Trophoblast cell (in vitro differentiated cells and primary cell): ENCODE data around the gene RBP3.

Source experiments
- DNase-seq, 2 donors: peaks; one replicate each; pipeline ENCODE4 v3.0.0-alpha.2; 2016
- H2AFZ ChIP-seq: 2 replicates; pipeline ENCODE4 v1.6.1; 2013; ENCODE audit warnings: low read length, moderate library complexity, mild to moderate bottlenecking; ENCODE audit not compliant: insufficient read depth, poor library complexity
- H2AK5ac ChIP-seq: 2 replicates; pipeline ENCODE4 v1.6.1; 2013; ENCODE audit warnings: mild to moderate bottlenecking, low read length
- H2BK120ac ChIP-seq: 2 replicates; pipeline ENCODE4 v1.6.1; 2013; ENCODE audit warnings: low read length, mild to moderate bottlenecking, moderate library complexity; ENCODE audit not compliant: insufficient read depth, poor library complexity
- H2BK12ac ChIP-seq: 2 replicates; pipeline ENCODE4 v1.6.1; 2013; ENCODE audit warnings: mild to moderate bottlenecking, low read length, moderate library complexity
- H2BK5ac ChIP-seq: 2 replicates; pipeline ENCODE4 v1.6.1; 2013; ENCODE audit warnings: low read length, low read depth, moderate library complexity, mild to moderate bottlenecking; ENCODE audit not compliant: poor library complexity
- H3K14ac ChIP-seq: 2 replicates; pipeline ENCODE4 v1.6.1; 2013; ENCODE audit warnings: mild to moderate bottlenecking, low read length
- H3K18ac ChIP-seq: 2 replicates; pipeline ENCODE4 v1.6.1; 2013; ENCODE audit warnings: mild to moderate bottlenecking, low read length
- H3K23ac ChIP-seq: 2 replicates; pipeline ENCODE4 v1.6.1; 2013; ENCODE audit warnings: low read length
- H3K27ac ChIP-seq: 2 replicates; pipeline ENCODE4 v1.5.1; 2013; ENCODE audit warnings: low read depth, mild to moderate bottlenecking, inconsistent platforms, low read length, moderate library complexity
- H3K27me3 ChIP-seq: 2 replicates; pipeline ENCODE4 v1.6.1; 2013; ENCODE audit warnings: inconsistent platforms, mild to moderate bottlenecking, low read length, moderate library complexity; ENCODE audit not compliant: insufficient read depth
- H3K36me3 ChIP-seq, 2 experiments: 1 replicate in 1 of 2; 2 replicates in 1 of 2; pipeline ENCODE4 v1.6.1; 2013; ENCODE audit warnings: low read length in 2 of 2, mild to moderate bottlenecking in 2 of 2, moderate library complexity in 1 of 2; ENCODE audit not compliant: insufficient read depth in 2 of 2, control insufficient read depth in 1 of 2
- H3K4ac ChIP-seq: 2 replicates; pipeline ENCODE4 v1.6.1; 2013; ENCODE audit warnings: low read depth, mild to moderate bottlenecking, low read length, moderate library complexity
- H3K4me1 ChIP-seq, 2 experiments: 1 replicate in 1 of 2; 2 replicates in 1 of 2; pipeline ENCODE4 v1.6.1; 2013; ENCODE audit warnings: low read length in 2 of 2, mild to moderate bottlenecking in 2 of 2, moderate library complexity in 1 of 2; ENCODE audit not compliant: insufficient read depth in 2 of 2, control insufficient read depth in 1 of 2
- H3K4me2 ChIP-seq: 2 replicates; pipeline ENCODE4 v1.6.1; 2013; ENCODE audit warnings: inconsistent platforms, mild to moderate bottlenecking, low read length, moderate library complexity
- H3K4me3 ChIP-seq: 2 replicates; pipeline ENCODE4 v1.5.1; 2013; ENCODE audit warnings: mild to moderate bottlenecking, low read depth, low read length, inconsistent platforms
- H3K79me1 ChIP-seq: one replicate; pipeline ENCODE4 v1.6.1; 2013; ENCODE audit warnings: low read length
- H3K79me2 ChIP-seq: 2 replicates; pipeline ENCODE4 v1.6.1; 2013; ENCODE audit warnings: low read length, mild to moderate bottlenecking; ENCODE audit not compliant: control insufficient read depth, insufficient read depth, poor library complexity
- H3K9ac ChIP-seq: 2 replicates; pipeline ENCODE4 v1.6.1; 2013; ENCODE audit warnings: mild to moderate bottlenecking, low read length
- H3K9me3 ChIP-seq: 2 replicates; pipeline ENCODE4 v1.6.1; 2013; ENCODE audit warnings: low read depth, mild to moderate bottlenecking, control low read depth, inconsistent platforms, low read length; ENCODE audit not compliant: insufficient read depth
- H4K12ac ChIP-seq: 2 replicates; pipeline ENCODE4 v1.6.1; 2013; ENCODE audit warnings: low read depth, mild to moderate bottlenecking, low read length, moderate library complexity
- H4K8ac ChIP-seq: 2 replicates; pipeline ENCODE4 v1.6.1; 2013; ENCODE audit warnings: low read depth, mild to moderate bottlenecking, low read length, moderate library complexity
- H4K91ac ChIP-seq: one replicate; pipeline ENCODE4 v1.6.1; 2013; ENCODE audit warnings: low read depth, mild to moderate bottlenecking, low read length, moderate library complexity
- WGBS: extraction: QIAGEN DNeasy Blood & Tissue Kit; methylation state at CpG from one replicate; pipeline ENCODE4 v1.1.7; 2013; ENCODE audit warnings: missing lambda C conversion rate; ENCODE audit not compliant: insufficient read length, insufficient coverage; ENCODE audit errors: extremely low coverage; 5-methylcytosine and 5-hydroxymethylcytosine counted together

Gene RBP3

GRCh38 chr10:47359101-47359500 is 10.9 kb downstream of the RBP3 start:
- no peak for DNase-seq
- H3K14ac ChIP-seq, result no peak overlapping the region

DNA sequence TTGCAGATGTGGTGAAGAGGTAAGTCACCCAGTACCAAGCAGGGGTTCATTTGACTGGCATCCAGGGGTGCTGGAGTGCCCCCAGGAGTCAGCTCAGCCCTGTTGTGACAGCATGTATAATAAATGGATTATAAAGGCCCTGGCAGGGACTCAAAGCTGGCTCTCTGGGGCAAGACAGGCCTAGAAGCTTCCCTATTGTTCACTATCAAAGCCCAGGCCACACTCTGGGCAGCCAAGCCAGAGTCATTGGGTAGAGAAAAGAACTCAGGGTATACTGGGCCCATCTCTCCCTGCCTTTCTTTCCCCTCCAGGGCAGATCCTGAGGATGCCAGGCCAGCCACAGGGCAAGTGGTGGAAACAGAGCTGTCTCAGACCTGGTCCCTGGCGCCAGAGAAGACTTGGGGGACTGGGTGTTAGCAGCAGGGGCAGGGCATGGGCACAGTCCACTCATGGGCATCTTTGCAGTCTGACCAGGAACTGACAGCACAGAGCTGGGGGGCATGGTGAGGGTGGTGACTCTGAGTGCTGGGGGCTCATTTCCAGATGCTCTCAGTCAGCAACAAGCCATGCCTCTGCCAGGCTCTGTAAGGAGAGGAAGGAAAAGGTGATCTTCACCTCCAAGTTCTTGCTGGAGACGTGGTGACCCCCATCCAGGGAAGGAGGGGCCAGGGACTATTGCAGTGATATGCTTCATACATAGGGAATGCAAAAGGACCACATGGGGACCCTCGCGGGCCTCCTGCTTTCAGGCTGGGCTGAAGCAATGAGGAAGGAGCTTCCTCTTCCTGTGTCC is 11.7 kb downstream of the RBP3 start:
- Histone ChIP-seq H2AFZ (no peak overlapping the region), H3K9me3 (no peaks in the 10 kb centered on the region), H4K8ac (no peak overlapping the region), H3K79me1 (no peaks in the 10 kb centered on the region), H2BK120ac (no peak overlapping the region), H3K27me3 (no peaks in the 10 kb centered on the region), H3K9ac (no peak overlapping the region), H3K18ac (no peak overlapping the region), H3K14ac (no peak overlapping the region), H3K4me3 (no peak overlapping the region), H4K12ac (no peak overlapping the region), H2BK12ac (no peak overlapping the region), H3K4me1 (peaks cover 0 to 3% of the 10 kb centered on the region in 2 experiments), H3K36me3 (no peaks in the 10 kb centered on the region), H3K27ac (no peak overlapping the region), H4K91ac (no peak overlapping the region), H2AK5ac (no peak overlapping the region), H3K79me2 (peaks cover 1% of the 10 kb centered on the region), H3K4me2 (no peak overlapping the region), H3K4ac (no peak overlapping the region), H2BK5ac (no peak overlapping the region), H3K23ac (no peak overlapping the region)
- no CpG with 5 or more reads among the region's 4 CpGs for WGBS
- no peak for DNase-seq

More at GRCh38 chr10:47359101-47359500, 10.9 kb downstream of the RBP3 start:
- H2BK120ac ChIP-seq, result no peak overlapping the region
- peaks cover 0 to 3% of the 10 kb centered on the region in 2 experiments for H3K4me1 ChIP-seq
- no peak overlapping the region for H3K27ac ChIP-seq
- H3K36me3 ChIP-seq, result no peaks in the 10 kb centered on the region
- no peak overlapping the region for H3K4ac ChIP-seq
- H3K9ac ChIP-seq, result no peak overlapping the region
- H2BK12ac ChIP-seq, result no peak overlapping the region
- H4K8ac ChIP-seq, result no peak overlapping the region
- no peak overlapping the region for H4K91ac ChIP-seq
- no peaks in the 10 kb centered on the region for H3K27me3 ChIP-seq
- no CpG with 5 or more reads among the region's 2 CpGs for WGBS
- no peak overlapping the region for H3K4me3 ChIP-seq
- no peaks in the 10 kb centered on the region for H3K9me3 ChIP-seq
- H2AK5ac ChIP-seq, result no peak overlapping the region
- H3K79me2 ChIP-seq, result peaks cover 1% of the 10 kb centered on the region
- no peak overlapping the region for H3K23ac ChIP-seq
- no peak overlapping the region for H3K4me2 ChIP-seq
- H2AFZ ChIP-seq, result no peak overlapping the region
- H3K79me1 ChIP-seq, result no peaks in the 10 kb centered on the region
- no peak overlapping the region for H2BK5ac ChIP-seq
- H3K18ac ChIP-seq, result no peak overlapping the region
- H4K12ac ChIP-seq, result no peak overlapping the region

DNA sequence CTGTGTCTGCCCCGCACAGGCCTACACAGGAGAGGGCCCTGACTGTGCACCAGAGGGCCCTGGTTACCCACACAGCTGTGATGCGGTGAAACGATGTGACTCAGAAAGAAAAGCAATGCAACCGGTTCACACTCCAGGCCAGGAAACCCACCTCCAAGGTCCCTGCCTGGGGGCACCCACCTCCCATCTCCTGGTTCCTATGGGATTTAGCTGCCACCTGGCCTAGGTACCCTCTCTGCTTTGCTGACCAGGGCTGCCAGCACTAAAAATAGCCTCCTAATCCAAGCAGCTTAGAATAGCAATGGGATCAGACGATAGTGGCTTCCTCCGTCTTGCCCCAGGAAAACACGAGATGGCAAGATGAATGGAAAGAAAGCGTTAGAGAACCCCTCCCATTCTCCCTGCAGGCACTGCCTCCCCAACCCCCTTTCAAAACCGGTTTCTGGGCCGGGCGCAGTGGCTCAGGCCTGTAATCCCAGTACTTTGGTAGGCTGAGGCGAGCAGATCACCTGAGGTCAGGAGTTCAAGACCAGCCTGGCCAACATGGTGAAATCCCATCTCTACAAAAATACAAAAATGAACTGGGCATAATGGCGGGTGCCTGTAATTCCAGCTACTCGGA is 12.4 kb downstream of the RBP3 start:
- no peak overlapping the region for H3K4me3 ChIP-seq
- no peak overlapping the region for H2AFZ ChIP-seq
- H3K23ac ChIP-seq, result no peak overlapping the region
- no peaks in the 10 kb centered on the region for H3K9me3 ChIP-seq
- H3K4me2 ChIP-seq, result no peak overlapping the region
- H3K4ac ChIP-seq, result no peak overlapping the region
- H4K8ac ChIP-seq, result no peak overlapping the region
- H3K79me2 ChIP-seq, result peaks cover 1% of the 10 kb centered on the region
- H3K4me1 ChIP-seq, result peaks cover 0 to 3% of the 10 kb centered on the region in 2 experiments
- H2BK12ac ChIP-seq, result no peak overlapping the region
- no peak overlapping the region for H4K91ac ChIP-seq
- H3K79me1 ChIP-seq, result no peaks in the 10 kb centered on the region
- peak overlapping the region; percentile 9 for H4K12ac ChIP-seq
- no peak overlapping the region for H3K9ac ChIP-seq
- no peak overlapping the region for H2BK120ac ChIP-seq
- no peak overlapping the region for H3K27ac ChIP-seq
- DNase-seq, result peak in 1 of 2 donors; percentile 5
- no peaks in the 10 kb centered on the region for H3K36me3 ChIP-seq
- H3K14ac ChIP-seq, result no peak overlapping the region
- H3K27me3 ChIP-seq, result no peaks in the 10 kb centered on the region
- H3K18ac ChIP-seq, result no peak overlapping the region
- no peak overlapping the region for H2BK5ac ChIP-seq
- no peak overlapping the region for H2AK5ac ChIP-seq
- WGBS, result no CpG with 5 or more reads among the region's 14 CpGs

DNA sequence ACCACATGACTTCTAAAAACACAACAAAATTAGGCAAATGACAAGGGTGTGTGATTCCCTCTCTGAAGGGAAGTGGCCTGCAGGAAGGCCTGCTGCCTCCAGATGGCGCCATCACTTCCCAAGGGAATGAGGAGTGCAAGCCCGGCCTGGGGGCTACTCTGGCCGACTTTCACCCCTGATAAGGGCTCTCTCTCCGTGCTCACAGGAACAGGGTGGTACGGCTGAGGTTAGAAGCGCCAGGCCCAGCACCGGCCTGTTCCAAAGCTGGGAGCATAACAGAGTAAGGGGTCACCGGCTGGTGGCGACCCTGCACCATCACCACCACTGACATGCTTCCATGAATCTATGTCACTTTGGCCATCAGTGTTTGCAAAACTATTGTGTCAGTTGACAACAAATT is 13.1 kb downstream of the RBP3 start:
- Histone ChIP-seq H3K36me3 (no peaks in the 10 kb centered on the region), H3K14ac (no peak overlapping the region), H3K27ac (no peak overlapping the region), H3K4me2 (no peak overlapping the region), H2BK12ac (no peak overlapping the region), H2BK5ac (no peak overlapping the region), H2AK5ac (no peak overlapping the region), H4K8ac (no peak overlapping the region), H3K9me3 (no peaks in the 10 kb centered on the region), H3K27me3 (no peaks in the 10 kb centered on the region), H3K79me1 (no peaks in the 10 kb centered on the region), H2AFZ (no peak overlapping the region), H3K79me2 (peaks cover 1% of the 10 kb centered on the region), H3K4ac (no peak overlapping the region), H3K9ac (no peak overlapping the region), H4K91ac (no peak overlapping the region), H3K23ac (no peak overlapping the region), H3K4me1 (peaks cover 0 to 3% of the 10 kb centered on the region in 2 experiments), H4K12ac (no peak overlapping the region), H3K18ac (no peak overlapping the region), H3K4me3 (no peak overlapping the region), H2BK120ac (no peak overlapping the region)
- peak in 1 of 2 donors; percentile 72 for DNase-seq
- no CpG with 5 or more reads among the region's 9 CpGs for WGBS
